ENCODE measurements around the gene PLEKHA8.

DNA sequence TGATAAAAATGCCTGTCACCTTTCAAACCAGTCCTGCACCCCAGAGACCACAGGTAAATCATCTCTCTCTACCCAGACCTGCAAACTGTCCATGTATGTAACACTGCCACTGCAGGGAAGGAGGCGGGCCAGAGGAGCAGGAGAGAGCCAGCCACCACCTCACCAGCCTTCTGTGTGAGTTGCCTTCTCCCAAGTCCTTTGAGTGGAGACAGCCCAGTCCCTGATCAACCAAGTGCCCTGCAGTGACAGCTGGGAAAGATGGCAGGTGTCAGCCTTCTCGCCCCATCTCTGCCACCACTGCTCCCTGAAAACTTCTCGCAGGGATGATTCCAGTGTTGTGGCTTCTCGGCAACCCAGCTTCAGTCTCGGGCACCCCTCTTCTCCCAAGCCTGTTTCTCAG, 149.0 kb downstream of the PLEKHA8 start:
- TF ChIP-seq EZH2phosphoT487 (IDR thresholded peaks at IDR 0.05; ENCODE audit: insufficient read depth, low read depth) (no peak), EZH2 (IDR thresholded peaks at IDR 0.05; ENCODE audit: insufficient read depth, poor library complexity, severe bottlenecking) (no peak)
